GM21737 (cell line): ENCODE measurements around the gene ENDOG.
"Not testable (repeated sequence)": the region's sequence is repeated elsewhere in the genome, so short reads cannot be mapped to it uniquely, and the experiment has no call there.

Source experiments
- ATAC-seq: cut with Tn5 transposase; IDR thresholded peaks from one replicate; pipeline ENCODE4 v1.9.1; 2021; ENCODE audit warnings: mild to moderate bottlenecking, moderate library complexity; ENCODE audit not compliant: unreplicated experiment

Gene ENDOG

GRCh38 chr9:128860937-128861336, 42.6 kb downstream of the ENDOG start:
- ATAC-seq: no peak

- ATAC-seq: no peak
Observed at GRCh38 chr9:128861501-128861900, 43.2 kb downstream of the ENDOG start.

- no peak for ATAC-seq
Observed at GRCh38 chr9:128862401-128862851, 44.1 kb downstream of the ENDOG start.

- ATAC-seq: peak; percentile 60
Observed at GRCh38 chr9:128863647-128864046, 45.3 kb downstream of the ENDOG start.

DNA sequence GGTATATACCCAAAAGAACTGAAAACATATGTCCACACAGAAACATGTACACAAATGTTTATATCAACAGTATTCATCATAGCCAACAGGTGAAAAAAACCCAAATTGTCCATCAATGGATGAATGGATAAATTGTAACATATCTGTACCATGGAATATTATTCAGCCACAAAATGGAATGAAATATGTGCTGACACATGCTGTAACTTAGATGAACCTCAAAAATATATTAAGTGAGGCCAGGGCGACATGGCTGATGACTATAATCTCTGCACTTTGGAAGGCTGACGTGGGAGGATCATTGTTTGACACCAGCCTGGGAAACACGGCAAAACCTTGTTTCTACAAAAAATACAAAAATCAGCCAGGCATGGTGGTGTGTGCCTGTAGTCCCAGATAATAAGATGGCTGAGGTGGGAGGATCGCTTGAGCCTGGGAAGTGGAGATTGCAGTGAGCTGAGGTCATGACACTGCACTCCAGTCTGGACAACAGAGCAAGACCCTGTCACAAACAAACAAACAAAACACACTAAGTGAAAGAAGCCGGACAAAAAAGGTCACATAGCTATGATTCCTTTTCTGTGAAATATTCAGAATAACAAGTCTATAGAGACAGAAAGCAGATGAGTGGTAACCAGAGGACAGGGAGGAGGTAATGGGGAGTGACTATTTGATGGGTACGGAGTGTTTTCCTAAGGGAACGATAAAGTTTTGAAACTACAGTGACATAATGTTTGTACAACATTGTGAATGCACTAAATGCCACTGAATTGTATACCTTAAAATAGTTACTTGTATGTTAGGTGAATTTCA, 52.0 kb downstream of the ENDOG start:
- ATAC-seq: no peak

- not testable (repeated sequence) for ATAC-seq
Observed at GRCh38 chr9:128870941-128871265, 52.6 kb downstream of the ENDOG start.
